Adrenal gland (tissue), 12 donors: ENCODE data around the gene ELMOD1. TPM values are rescaled to one million over a fixed set of nuclear protein-coding genes. Genes with fewer than 3 reads are reported as not detected.

ENCODE experiments used
- DNase-seq, 7 donors: peaks; one replicate each; pipeline ENCODE4 v3.0.0-alpha.2; 2019 to 2020
- H3K27ac ChIP-seq, 5 donors: fragments of 200-600 bp; sonication (generic) in 4 of 5; 1 replicate in 3 of 5; 2 replicates in 2 of 5; pipeline versions ENCODE4 v1.5.1 to v1.8.0; 2016 to 2020; ENCODE audit warnings: mild to moderate bottlenecking in 1 of 5
- H3K27me3 ChIP-seq: fragments of 200-600 bp; 2 replicates; pipeline ENCODE4 v1.8.0; 2021
- H3K36me3 ChIP-seq, 2 donors: fragments of 200-600 bp; replicated peaks in 1 of 2; 1 replicate in 1 of 2; 2 replicates in 1 of 2; pipeline versions ENCODE4 v1.5.1 to v1.8.0; 2018 to 2022
- H3K4me1 ChIP-seq, 2 donors: fragments of 200-600 bp; replicated peaks in 1 of 2; 1 replicate in 1 of 2; 2 replicates in 1 of 2; pipeline versions ENCODE4 v1.5.1 to v1.8.0; 2018 to 2021
- H3K4me3 ChIP-seq, 4 donors: fragments of 200-600 bp; sonication (generic) in 3 of 4; one replicate each; pipeline ENCODE4 v1.5.1; 2016 to 2018
- H3K9me3 ChIP-seq, 3 donors: fragments of 200-600 bp; sonication (generic) in 1 of 3; replicated peaks in 1 of 3; 1 replicate in 2 of 3; 2 replicates in 1 of 3; pipeline versions ENCODE4 v1.5.1 to v1.8.0; 2016 to 2021
- POLR2A ChIP-seq, 2 donors: fragments of 450-650 bp; IDR thresholded peaks; one replicate each; pipeline ENCODE4 v1.6.1; 2017; ENCODE audit warnings: antibody characterized with exemption in 2 of 2, mild to moderate bottlenecking in 2 of 2, moderate library complexity in 1 of 2
- WGBS, 4 donors: extraction: QIAGEN DNeasy Blood & Tissue Kit in 2 of 4; methylation state at CpG; one replicate each; pipeline versions ENCODE4 v1.1.5 to v1.1.7; 2013 to 2017; 5-methylcytosine and 5-hydroxymethylcytosine counted together
- intact Hi-C, 2 donors: fragments of 100-400 bp; cut with DNase I; formaldehyde crosslinking; loops; one replicate each; pipeline versions ENCODE4 v1.14.1 to v1.15.0; 2022 to 2023
- polyA plus RNA-seq, 3 donors: library from polyadenylated mRNA; stranded (reverse); fragments of 200-250 nt in 2 of 3; fragments of 350-450 nt in 1 of 3; fragmentation: Illumina TruSeq in 1 of 3; extraction: RNeasy Lipid Tissue Mini Kit (QIAGEN cat#74804) in 1 of 3; gene quantifications; one replicate each; pipeline ENCODE4 v1.2.3, GENCODE V29; 2013 to 2014
- total RNA-seq, 9 donors: library from RNA; depleted of rRNA in 4 of 9; stranded (reverse); fragments of >200 nt in 4 of 9; fragments of 120-200 nt in 1 of 9; fragmentation: NEBNext Ultra II Directional in 1 of 9; extraction: Animal tissue kit (Norgen Biotek cat#: 25700) in 1 of 9; gene quantifications; one replicate each; pipeline versions ENCODE4 v1.1.0 to v1.2.4, GENCODE V29; 2013 to 2023
- TF ChIP-seq, protein P1 (sequence below), 6 experiments: fragments of 450-650 bp in 4 of 6; fragments of 200-600 bp in 2 of 6; sonication (generic) in 1 of 6; IDR thresholded peaks; 1 replicate in 5 of 6; 2 replicates in 1 of 6; pipeline versions ENCODE4 v1.5.1 to v1.8.0; 2016 to 2021; ENCODE audit warnings: antibody characterized with exemption in 6 of 6, mild to moderate bottlenecking in 2 of 6, moderate library complexity in 1 of 6
- donor health status: healthy with polysubstance abuse.
- donor health status: Bipolar disorder and iron deficiency.
- donor health status: DM: yes; HTN: yes; CAD: no.
- donor health status: DM: no; HTN: no; CAD: no.
- donor health status: DM: no; HTN: no; CAD: no.
- donor health status: DM: yes; HTN: yes; CAD: no.

ELMOD1 gene
- total and polyA plus RNA-seq, 12 donors = 0.23 to 8.5 (median 0.67) TPM; not detected in 2

DNA sequence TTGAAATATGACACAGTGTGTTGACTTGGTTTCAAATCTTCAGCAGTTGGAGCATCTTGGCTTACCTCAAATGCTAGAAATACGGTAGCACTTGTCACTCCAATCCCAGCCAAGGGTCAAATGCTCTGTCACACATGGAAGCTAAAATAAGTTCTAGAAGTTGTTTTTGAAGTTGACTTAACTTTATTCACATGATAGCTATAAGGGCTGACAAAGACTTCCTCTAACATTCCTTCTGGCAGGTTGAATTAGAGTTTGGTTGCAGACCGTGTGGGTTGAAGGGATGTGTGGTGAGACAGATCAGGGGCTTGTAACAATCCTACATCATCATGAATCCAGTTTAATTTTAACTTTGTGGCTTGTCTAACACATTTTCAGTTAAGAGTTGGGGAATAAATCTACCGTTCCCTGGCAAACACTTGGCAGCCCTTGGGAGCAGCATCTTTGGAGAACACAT is 116.3 kb downstream of the ELMOD1 start:
- WGBS, 4 donors = 70 to 81% (median 74%) methylated on average over 3 of the region's 3 CpGs
- DNase-seq = no peak
- Histone ChIP-seq H3K27ac (no peak overlapping the region), H3K4me1 (no peaks in the 10 kb centered on the region), H3K9me3 (no peaks in the 10 kb centered on the region), H3K4me3 (no peak overlapping the region), H3K27me3 (no peaks in the 10 kb centered on the region), H3K36me3 (no peaks in the 10 kb centered on the region)
- intact Hi-C loops = no loop called here
- TF ChIP-seq, protein P1, sequence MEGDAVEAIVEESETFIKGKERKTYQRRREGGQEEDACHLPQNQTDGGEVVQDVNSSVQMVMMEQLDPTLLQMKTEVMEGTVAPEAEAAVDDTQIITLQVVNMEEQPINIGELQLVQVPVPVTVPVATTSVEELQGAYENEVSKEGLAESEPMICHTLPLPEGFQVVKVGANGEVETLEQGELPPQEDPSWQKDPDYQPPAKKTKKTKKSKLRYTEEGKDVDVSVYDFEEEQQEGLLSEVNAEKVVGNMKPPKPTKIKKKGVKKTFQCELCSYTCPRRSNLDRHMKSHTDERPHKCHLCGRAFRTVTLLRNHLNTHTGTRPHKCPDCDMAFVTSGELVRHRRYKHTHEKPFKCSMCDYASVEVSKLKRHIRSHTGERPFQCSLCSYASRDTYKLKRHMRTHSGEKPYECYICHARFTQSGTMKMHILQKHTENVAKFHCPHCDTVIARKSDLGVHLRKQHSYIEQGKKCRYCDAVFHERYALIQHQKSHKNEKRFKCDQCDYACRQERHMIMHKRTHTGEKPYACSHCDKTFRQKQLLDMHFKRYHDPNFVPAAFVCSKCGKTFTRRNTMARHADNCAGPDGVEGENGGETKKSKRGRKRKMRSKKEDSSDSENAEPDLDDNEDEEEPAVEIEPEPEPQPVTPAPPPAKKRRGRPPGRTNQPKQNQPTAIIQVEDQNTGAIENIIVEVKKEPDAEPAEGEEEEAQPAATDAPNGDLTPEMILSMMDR (IDR thresholded peaks at IDR 0.05) = no peak
- no peak for TF ChIP-seq POLR2A (IDR thresholded peaks at IDR 0.05)

DNA sequence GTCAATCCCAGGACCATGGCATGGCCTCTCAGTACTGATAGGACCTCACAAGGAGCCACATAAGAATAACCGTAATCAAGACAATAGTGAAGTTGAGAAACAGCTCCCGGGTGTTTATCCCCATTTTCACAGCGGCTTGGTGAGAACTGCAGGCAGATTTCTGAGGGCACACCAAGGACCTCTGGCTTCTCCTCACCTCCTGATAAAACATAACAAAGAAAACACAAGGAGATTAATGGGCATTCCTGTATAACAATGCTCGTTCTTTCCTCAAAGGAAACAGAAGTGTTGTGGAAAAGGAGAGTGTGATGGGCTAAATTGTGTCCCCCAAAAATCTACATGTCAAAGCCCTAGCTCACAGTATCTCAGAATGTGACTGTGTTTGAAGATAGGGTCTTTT is 116.9 kb downstream of the ELMOD1 start:
- TF ChIP-seq POLR2A (IDR thresholded peaks at IDR 0.05) = no peak
- TF ChIP-seq, protein P1 (IDR thresholded peaks at IDR 0.05) = no peak
- WGBS, 4 donors = 30 to 44% (median 34%) methylated on average over 4 of the region's 4 CpGs
- Histone ChIP-seq H3K9me3 (no peaks in the 10 kb centered on the region), H3K4me1 (no peaks in the 10 kb centered on the region), H3K27me3 (no peaks in the 10 kb centered on the region), H3K27ac (no peak overlapping the region), H3K4me3 (no peak overlapping the region), H3K36me3 (no peaks in the 10 kb centered on the region)
- intact Hi-C loops = no loop called here
- no peak for DNase-seq

DNA sequence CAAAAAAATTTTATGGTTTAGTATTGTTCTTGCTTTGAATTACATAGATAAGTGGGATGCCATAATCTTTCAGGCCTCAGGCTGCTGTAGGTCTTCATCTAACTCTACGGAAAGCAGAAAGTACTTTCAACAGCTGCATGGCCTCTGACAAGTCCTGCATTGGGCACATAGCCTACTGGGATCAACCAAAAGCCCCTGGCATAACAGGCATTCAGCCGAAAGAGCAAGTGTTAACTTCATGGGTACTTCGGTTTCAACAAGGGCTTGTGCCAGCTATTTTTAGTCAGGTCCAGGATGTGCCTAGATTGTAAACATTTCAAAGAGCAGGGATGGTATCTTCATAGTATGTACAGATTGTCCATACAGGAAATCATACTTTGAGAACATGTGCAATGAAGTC is 117.8 kb downstream of the ELMOD1 start:
- Histone ChIP-seq H3K9me3 (no peaks in the 10 kb centered on the region), H3K4me1 (no peaks in the 10 kb centered on the region), H3K27ac (no peak overlapping the region), H3K27me3 (no peaks in the 10 kb centered on the region), H3K4me3 (no peak overlapping the region), H3K36me3 (no peaks in the 10 kb centered on the region)
- 77 to 87% (median 81%) methylated on average over 3 of the region's 3 CpGs for WGBS, 4 donors
- intact Hi-C loops = no loop called here
- TF ChIP-seq, protein P1 (IDR thresholded peaks at IDR 0.05) = no peak
- no peak for TF ChIP-seq POLR2A (IDR thresholded peaks at IDR 0.05)
- DNase-seq = no peak

DNA sequence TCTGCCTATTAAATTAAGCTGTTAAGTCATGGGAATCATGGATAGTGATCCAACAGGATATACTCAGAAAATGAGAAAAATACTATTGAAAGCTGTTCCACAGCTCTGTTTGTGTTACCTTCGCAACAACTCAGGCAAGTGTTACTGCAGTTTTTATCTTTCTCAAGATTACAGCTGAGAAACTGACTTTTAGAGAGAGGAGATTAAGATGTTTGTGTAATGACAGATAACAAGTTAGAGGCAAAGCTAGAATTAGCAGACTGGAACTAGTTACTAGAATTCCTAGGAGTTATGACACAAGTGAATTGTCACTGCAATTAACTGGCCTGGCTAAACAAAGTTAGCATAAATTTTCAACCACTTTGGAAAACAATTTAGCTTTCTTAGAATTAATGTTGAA is 119.4 kb downstream of the ELMOD1 start:
- no peaks in the 10 kb centered on the region for H3K36me3 ChIP-seq
- H3K4me1 ChIP-seq = no peaks in the 10 kb centered on the region
- no peak overlapping the region for H3K4me3 ChIP-seq
- H3K9me3 ChIP-seq = no peaks in the 10 kb centered on the region
- TF ChIP-seq POLR2A (IDR thresholded peaks at IDR 0.05) = no peak
- TF ChIP-seq, protein P1 (IDR thresholded peaks at IDR 0.05) = no peak
- no peak overlapping the region for H3K27ac ChIP-seq
- no peaks in the 10 kb centered on the region for H3K27me3 ChIP-seq
- DNase-seq = no peak
- WGBS, 4 donors = 74 to 85% (median 81%) methylated on average over 1 of the region's 1 CpG
- intact Hi-C loops = no loop called here
